Smooth muscle cell of the umbilical artery (primary cell): ENCODE measurements around the gene TRPC3. TPM values are rescaled to one million over a fixed set of nuclear protein-coding genes. Genes with fewer than 3 reads are reported as not detected.

ENCODE experiments used
- total RNA-seq: library from RNA; depleted of rRNA; stranded (reverse); fragments of >200 nt; gene quantifications from 2 replicates; pipeline ENCODE4 v1.2.3, GENCODE V29; 2014

Gene TRPC3
- total RNA-seq, result 0.30 and 1.5 TPM in 2 replicates

GRCh38 chr4:121951521-121952110, at the start of gene TRPC3:
TRPC3 (minus strand) TSS chr4:121952060; CDS start chr4:121951680, 380 bp downstream.

GRCh38 chr4:121869841-121870822, 81.7 kb downstream of the TRPC3 start, which contains the start of gene BBS7:
BBS7 (minus strand) TSS chr4:121870474; CDS start chr4:121870313, 161 bp downstream.

Other genes with a start within 250 kb of the TRPC3 start
- 0.09 and 1.2 TPM in 2 replicates for gene SMIM43, start 186.9 kb downstream of the TRPC3 start, total RNA-seq
- 23.7 and 27.9 TPM in 2 replicates for gene EXOSC9, start 150.7 kb downstream of the TRPC3 start, total RNA-seq
- 5.0 and 27.6 TPM in 2 replicates for gene CCNA2, start 128.2 kb downstream of the TRPC3 start, total RNA-seq
- gene BBS7, start 81.6 kb downstream of the TRPC3 start, total RNA-seq, result 23.2 and 29.2 TPM in 2 replicates
- gene BLTP1, start 200.3 kb upstream of the TRPC3 start, total RNA-seq, result 92.9 and 105 TPM in 2 replicates